Erythroblast (primary cell): ENCODE measurements around the gene LYSMD2.

Experiments used
- GATA1 ChIP-seq: IDR thresholded peaks from 2 replicates; pipeline ENCODE4 v1.6.1; 2011; ENCODE audit warnings: low read depth, mild to moderate bottlenecking, control low read depth, low read length, moderate library complexity
- POLR2A ChIP-seq: IDR thresholded peaks from 2 replicates; pipeline ENCODE4 v1.6.1; 2011; ENCODE audit warnings: mild to moderate bottlenecking, low read length

GRCh38 chr15:51736069-51736468, 1.4 kb downstream of the LYSMD2 start:
- TF ChIP-seq POLR2A (no peak), GATA1 (no peak)
